Nephron (organoid): ENCODE data around the gene ZFHX2.

Source experiments
- H3K27ac Mint-ChIP-seq, 3 experiments: 2 replicates each; pipeline ENCODE4 v1.8.0; 2020; ENCODE audit warnings: mixed read lengths in 3 of 3, mild to moderate bottlenecking in 2 of 3, moderate library complexity in 1 of 3
- H3K27me3 Mint-ChIP-seq: 2 replicates; pipeline ENCODE4 v1.8.0; 2021; ENCODE audit warnings: low read depth, mild to moderate bottlenecking, moderate library complexity, mixed read lengths
- H3K36me3 Mint-ChIP-seq: 2 replicates; pipeline ENCODE4 v1.8.0; 2020; ENCODE audit warnings: low read depth, mixed read lengths
- H3K4me1 Mint-ChIP-seq: 2 replicates; pipeline ENCODE4 v1.8.0; 2020; ENCODE audit warnings: mixed read lengths
- H3K4me3 Mint-ChIP-seq, 3 experiments: 2 replicates each; pipeline ENCODE4 v1.8.0; 2020; ENCODE audit warnings: mild to moderate bottlenecking in 3 of 3, mixed read lengths in 3 of 3, moderate library complexity in 2 of 3
- H3K9me3 Mint-ChIP-seq: 2 replicates; pipeline ENCODE4 v1.8.0; 2020; ENCODE audit warnings: mixed read lengths
- CTCF ChIP-seq, 3 experiments: fragments of 200-600 bp; sonication (generic); IDR thresholded peaks; one replicate each; pipeline ENCODE4 v1.5.0; 2021; ENCODE audit warnings: antibody characterized with exemption in 3 of 3; ENCODE audit not compliant: unreplicated experiment in 3 of 3

ZFHX2 gene

GRCh38 chr14:23523229-23524016, 28.1 kb downstream of the ZFHX2 start:
- no peak for TF ChIP-seq CTCF (IDR thresholded peaks at IDR 0.05; ENCODE audit: unreplicated experiment in 3 of 3)
- Mint-ChIP-seq H3K9me3 (no peaks in the 10 kb centered on the region), H3K27ac (no peak overlapping the region), H3K4me3 (no peak overlapping the region), H3K27me3 (no peaks in the 10 kb centered on the region), H3K36me3 (peaks cover 14% of the 10 kb centered on the region), H3K4me1 (no peaks in the 10 kb centered on the region)

GRCh38 chr14:23522643-23523198, 28.8 kb downstream of the ZFHX2 start:
- Mint-ChIP-seq H3K9me3 (no peaks in the 10 kb centered on the region), H3K36me3 (peaks cover 10% of the 10 kb centered on the region), H3K27ac (no peak overlapping the region), H3K4me1 (no peaks in the 10 kb centered on the region), H3K4me3 (no peak overlapping the region), H3K27me3 (no peaks in the 10 kb centered on the region)
- no peak for TF ChIP-seq CTCF (IDR thresholded peaks at IDR 0.05; ENCODE audit: unreplicated experiment in 3 of 3)

DNA sequence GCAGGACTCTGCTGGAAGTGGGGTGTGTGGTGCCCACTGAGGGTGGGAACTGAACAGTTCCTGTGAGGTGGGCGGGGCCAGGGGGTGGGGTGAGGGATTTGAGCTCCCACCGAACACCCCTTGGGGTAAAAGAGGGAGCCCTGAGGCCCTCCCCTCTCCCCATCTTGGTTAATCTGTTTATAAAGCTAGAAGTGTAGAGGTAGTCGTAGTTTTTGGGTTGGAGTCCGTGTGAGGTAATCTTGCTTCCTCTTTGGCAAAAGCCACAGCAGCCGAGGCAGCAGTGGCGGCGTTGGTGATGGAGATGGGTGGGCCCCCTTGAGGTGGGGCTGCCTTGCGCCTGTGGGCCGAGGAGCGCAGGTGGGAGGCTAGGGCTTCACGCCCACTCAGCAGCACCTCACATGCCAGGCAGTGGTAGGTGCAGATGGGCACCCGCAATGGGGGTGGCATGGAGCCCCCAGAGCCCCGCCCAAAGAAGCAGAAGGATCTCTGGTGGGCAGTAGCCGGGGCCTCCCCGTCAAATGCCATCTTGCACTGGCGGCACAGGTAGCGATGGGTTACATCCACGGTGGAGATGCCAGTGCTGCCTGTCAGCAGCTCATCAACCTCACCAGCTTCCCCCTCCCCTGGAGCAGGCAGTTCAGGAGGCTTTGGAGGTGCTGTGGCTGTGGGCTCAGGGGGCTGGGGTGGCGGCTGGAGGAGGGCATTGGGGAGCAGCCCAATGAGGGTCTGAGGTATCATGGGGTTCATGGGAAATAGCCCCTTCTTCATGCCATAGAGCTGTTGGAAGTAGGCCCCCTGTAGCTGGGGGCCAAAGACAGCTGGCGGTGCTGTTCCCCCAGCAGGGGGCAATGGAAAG, 29.6 kb downstream of the ZFHX2 start:
- Mint-ChIP-seq H3K36me3 (peaks cover 6% of the 10 kb centered on the region), H3K27me3 (no peaks in the 10 kb centered on the region), H3K9me3 (no peaks in the 10 kb centered on the region), H3K4me3 (no peak overlapping the region), H3K27ac (no peak overlapping the region), H3K4me1 (no peaks in the 10 kb centered on the region)
- TF ChIP-seq CTCF (IDR thresholded peaks at IDR 0.05; ENCODE audit: unreplicated experiment in 3 of 3): no peak

- no peak overlapping the region for H3K4me3 Mint-ChIP-seq
- no peaks in the 10 kb centered on the region for H3K27me3 Mint-ChIP-seq
- H3K9me3 Mint-ChIP-seq: no peaks in the 10 kb centered on the region
- no peak for TF ChIP-seq CTCF (IDR thresholded peaks at IDR 0.05; ENCODE audit: unreplicated experiment in 3 of 3)
- H3K36me3 Mint-ChIP-seq: peaks cover 2% of the 10 kb centered on the region
- H3K4me1 Mint-ChIP-seq: no peaks in the 10 kb centered on the region
- no peak overlapping the region for H3K27ac Mint-ChIP-seq
Observed at GRCh38 chr14:23520899-23521533, 30.5 kb downstream of the ZFHX2 start.

GRCh38 chr14:23518709-23519108, 32.9 kb downstream of the ZFHX2 start:
- no peak for TF ChIP-seq CTCF (IDR thresholded peaks at IDR 0.05; ENCODE audit: unreplicated experiment in 3 of 3)
- Mint-ChIP-seq H3K27me3 (no peaks in the 10 kb centered on the region), H3K4me3 (no peak overlapping the region), H3K27ac (peak overlapping the region; percentile 37 to 65 (median 43)), H3K4me1 (no peaks in the 10 kb centered on the region), H3K9me3 (no peaks in the 10 kb centered on the region), H3K36me3 (peaks cover 9% of the 10 kb centered on the region)
